Natural killer cell (primary cell): ENCODE data around the gene RFX4. TPM values are rescaled to one million over a fixed set of nuclear protein-coding genes. Genes with fewer than 3 reads are reported as not detected.
A peak's percentile ranks its signal among the peaks of the same experiment; 100 is the strongest.

Experiments used
- ATAC-seq, 3 donors: fragments of 150-1000 bp in 2 of 3; fragments of 200-7000 bp in 1 of 3; cut with Tn5 transposase; 1 replicate in 1 of 3; 2 replicates in 2 of 3; pipeline ENCODE4 v1.10.0; 2021; ENCODE audit warnings: mild to moderate bottlenecking in 2 of 3, moderate library complexity in 2 of 3
- DNase-seq, 2 donors: peaks; one replicate each; pipeline versions ENCODE4 v3.0.0 to v3.0.0-alpha.2; 2013 to 2021; ENCODE audit warnings: mixed read lengths in 1 of 2
- H3K27ac ChIP-seq: one replicate; pipeline ENCODE4 v1.5.1; 2013; ENCODE audit warnings: mild to moderate bottlenecking, low read length
- H3K27me3 ChIP-seq: one replicate; pipeline ENCODE4 v1.6.1; 2013; ENCODE audit warnings: low read length; ENCODE audit not compliant: control insufficient read depth, insufficient read depth
- H3K36me3 ChIP-seq: one replicate; pipeline ENCODE4 v1.6.1; 2013; ENCODE audit warnings: low read length; ENCODE audit not compliant: control insufficient read depth, insufficient read depth
- H3K4me1 ChIP-seq: one replicate; pipeline ENCODE4 v1.6.1; 2013; ENCODE audit warnings: low read length; ENCODE audit not compliant: control insufficient read depth, insufficient read depth
- H3K4me3 ChIP-seq: one replicate; pipeline ENCODE4 v1.5.1; 2013; ENCODE audit warnings: low read length
- H3K9me3 ChIP-seq: one replicate; pipeline ENCODE4 v1.6.1; 2013; ENCODE audit warnings: low read length; ENCODE audit not compliant: control insufficient read depth, insufficient read depth
- H3K27ac Mint-ChIP-seq, 2 donors: one replicate each; pipeline ENCODE4 v1.8.0; 2022; ENCODE audit warnings: mild to moderate bottlenecking in 2 of 2, mixed read lengths in 2 of 2, moderate library complexity in 1 of 2
- H3K27me3 Mint-ChIP-seq, 2 donors: one replicate each; pipeline ENCODE4 v1.8.0; 2022; ENCODE audit warnings: low read depth in 2 of 2, mixed read lengths in 2 of 2
- H3K36me3 Mint-ChIP-seq: one replicate; pipeline ENCODE4 v1.8.0; 2022; ENCODE audit warnings: mixed read lengths
- H3K4me1 Mint-ChIP-seq, 2 donors: one replicate each; pipeline ENCODE4 v1.8.0; 2022; ENCODE audit warnings: mixed read lengths in 2 of 2
- H3K4me3 Mint-ChIP-seq: one replicate; pipeline ENCODE4 v1.8.0; 2022; ENCODE audit warnings: mild to moderate bottlenecking, moderate library complexity, mixed read lengths
- H3K9me3 Mint-ChIP-seq, 2 donors: one replicate each; pipeline ENCODE4 v1.8.0; 2022; ENCODE audit warnings: mixed read lengths in 2 of 2
- WGBS: methylation state at CpG from one replicate; pipeline ENCODE4 v1.1.7; 2013; ENCODE audit warnings: missing lambda C conversion rate; ENCODE audit not compliant: insufficient coverage; 5-methylcytosine and 5-hydroxymethylcytosine counted together
- intact Hi-C: fragments of 100-400 bp; cut with micrococcal nuclease; formaldehyde crosslinking; loops from one replicate; pipeline ENCODE4 v1.14.2; 2022
- total RNA-seq, 4 donors: library from RNA; stranded (reverse); fragments of 120-200 nt in 1 of 4; gene quantifications; one replicate each; pipeline versions ENCODE4 v1.2.3 to v1.2.4, GENCODE V29; 2013 to 2022
- TF ChIP-seq, protein P1 (sequence below): fragments of 200-600 bp; IDR thresholded peaks from one replicate; pipeline ENCODE4 v1.8.0; 2022; ENCODE audit warnings: antibody characterized with exemption

Gene RFX4
- total RNA-seq, 3 donors from 2014 or later (not counting 1 experiment from before 2014, with no cell fraction given): not detected

DNA sequence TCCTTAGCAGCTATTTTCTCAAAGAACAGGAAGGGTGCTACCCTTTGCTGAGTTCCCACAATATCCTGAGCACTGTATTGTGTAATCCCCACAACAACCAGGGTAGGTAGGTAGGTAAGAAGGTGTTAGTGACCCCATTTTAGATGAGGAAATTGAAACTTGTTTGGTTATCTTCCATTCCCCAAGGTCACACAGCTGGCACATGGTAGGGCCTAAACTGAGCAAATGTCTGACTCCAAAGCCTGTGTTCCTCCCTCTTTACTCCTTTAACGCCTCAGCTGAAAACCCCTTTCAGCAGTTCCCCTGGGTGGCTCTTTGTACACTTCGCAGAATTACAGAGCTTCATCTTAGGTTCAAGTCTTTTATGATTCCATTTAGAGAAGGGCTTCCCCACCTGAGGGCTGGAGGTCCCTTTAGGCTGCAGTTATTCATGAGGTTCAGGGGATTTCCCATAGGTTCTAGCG lies 165.2 kb downstream of the RFX4 start:
- Mint-ChIP-seq H3K4me1 (peaks cover 17 to 19% of the 10 kb centered on the region in 2 donors), H3K4me3 (peak overlapping the region; percentile 65), H3K27ac (peak overlapping the region; percentile 83 to 89), H3K27me3 (peaks cover 4 to 24% of the 10 kb centered on the region in 2 donors), H3K9me3 (no peaks in the 10 kb centered on the region), H3K36me3 (no peaks in the 10 kb centered on the region)
- no peaks in the 10 kb centered on the region for H3K36me3 ChIP-seq
- ATAC-seq (peak; percentile 63 to 82 (median 66)), DNase-seq (peak in 1 of 2 donors; percentile 81)
- WGBS: 45% methylated on average over 3 of the region's 3 CpGs
- peaks cover 5% of the 10 kb centered on the region for H3K9me3 ChIP-seq
- peak overlapping the region; percentile 73 for H3K27ac ChIP-seq
- H3K4me3 ChIP-seq: no peak overlapping the region
- TF ChIP-seq, protein P1, sequence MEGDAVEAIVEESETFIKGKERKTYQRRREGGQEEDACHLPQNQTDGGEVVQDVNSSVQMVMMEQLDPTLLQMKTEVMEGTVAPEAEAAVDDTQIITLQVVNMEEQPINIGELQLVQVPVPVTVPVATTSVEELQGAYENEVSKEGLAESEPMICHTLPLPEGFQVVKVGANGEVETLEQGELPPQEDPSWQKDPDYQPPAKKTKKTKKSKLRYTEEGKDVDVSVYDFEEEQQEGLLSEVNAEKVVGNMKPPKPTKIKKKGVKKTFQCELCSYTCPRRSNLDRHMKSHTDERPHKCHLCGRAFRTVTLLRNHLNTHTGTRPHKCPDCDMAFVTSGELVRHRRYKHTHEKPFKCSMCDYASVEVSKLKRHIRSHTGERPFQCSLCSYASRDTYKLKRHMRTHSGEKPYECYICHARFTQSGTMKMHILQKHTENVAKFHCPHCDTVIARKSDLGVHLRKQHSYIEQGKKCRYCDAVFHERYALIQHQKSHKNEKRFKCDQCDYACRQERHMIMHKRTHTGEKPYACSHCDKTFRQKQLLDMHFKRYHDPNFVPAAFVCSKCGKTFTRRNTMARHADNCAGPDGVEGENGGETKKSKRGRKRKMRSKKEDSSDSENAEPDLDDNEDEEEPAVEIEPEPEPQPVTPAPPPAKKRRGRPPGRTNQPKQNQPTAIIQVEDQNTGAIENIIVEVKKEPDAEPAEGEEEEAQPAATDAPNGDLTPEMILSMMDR: no peak
- intact Hi-C loops: no loop called here
- peaks cover 19% of the 10 kb centered on the region for H3K4me1 ChIP-seq
- H3K27me3 ChIP-seq: no peaks in the 10 kb centered on the region

DNA sequence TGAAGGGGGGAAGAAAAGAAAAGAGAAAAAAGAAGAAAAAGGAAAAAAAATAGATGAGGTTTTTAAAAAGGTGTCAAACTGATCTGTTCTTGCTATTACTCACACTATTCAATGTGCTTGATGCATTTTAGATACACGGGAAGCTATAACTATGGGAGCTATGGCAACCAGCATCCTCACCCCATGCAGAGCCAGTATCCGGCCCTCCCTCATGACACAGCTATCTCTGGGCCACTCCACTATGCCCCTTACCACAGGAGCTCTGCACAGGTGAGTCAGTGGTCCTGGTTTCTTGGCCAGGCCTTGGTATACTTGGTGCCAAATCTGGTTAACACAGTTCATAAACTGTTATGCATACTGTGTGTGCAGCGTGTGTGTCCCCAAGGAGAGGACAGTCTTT lies 167.7 kb downstream of the RFX4 start:
- TF ChIP-seq, protein P1: no peak
- no peak overlapping the region for H3K4me3 ChIP-seq
- 70% methylated on average over 2 of the region's 3 CpGs for WGBS
- H3K9me3 ChIP-seq: peaks cover 5% of the 10 kb centered on the region
- H3K4me1 ChIP-seq: peaks cover 26% of the 10 kb centered on the region
- H3K36me3 Mint-ChIP-seq: no peaks in the 10 kb centered on the region
- peaks cover 17 to 19% of the 10 kb centered on the region in 2 donors for H3K4me1 Mint-ChIP-seq
- H3K27ac ChIP-seq: no peak overlapping the region
- no peaks in the 10 kb centered on the region for H3K9me3 Mint-ChIP-seq
- no peaks in the 10 kb centered on the region for H3K27me3 Mint-ChIP-seq
- no peaks in the 10 kb centered on the region for H3K36me3 ChIP-seq
- no peaks in the 10 kb centered on the region for H3K27me3 ChIP-seq
- intact Hi-C loops: no loop called here
- peak overlapping the region; percentile 18 to 28 for H3K27ac Mint-ChIP-seq
- DNase-seq: peak in 1 of 2 donors; percentile 15
- no peak overlapping the region for H3K4me3 Mint-ChIP-seq
- no peak for ATAC-seq

DNA sequence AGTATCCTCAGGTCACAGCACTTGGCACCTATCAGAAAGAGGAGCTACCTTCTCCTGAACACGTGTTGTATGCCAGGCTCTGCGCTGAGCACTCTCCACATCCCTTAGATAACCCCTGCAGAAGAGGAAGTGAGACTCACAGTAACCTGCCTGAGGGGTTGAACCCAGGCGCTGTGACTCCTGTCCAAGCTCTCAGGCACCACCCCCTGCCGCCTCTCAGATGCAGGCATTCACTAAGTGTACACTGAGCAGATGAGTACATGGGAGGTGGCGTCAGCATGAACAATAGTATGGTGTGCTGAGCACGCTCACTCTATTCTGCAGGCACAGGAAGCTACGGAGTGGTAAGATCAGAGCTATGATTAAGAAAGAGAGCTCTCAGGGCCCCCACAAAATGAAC lies 170.7 kb downstream of the RFX4 start:
- Histone ChIP-seq H3K4me1 (peaks cover 10% of the 10 kb centered on the region), H3K4me3 (no peak overlapping the region), H3K27ac (no peak overlapping the region), H3K27me3 (no peaks in the 10 kb centered on the region), H3K9me3 (peaks cover 5% of the 10 kb centered on the region), H3K36me3 (no peaks in the 10 kb centered on the region)
- Mint-ChIP-seq H3K27ac (no peak overlapping the region), H3K36me3 (no peaks in the 10 kb centered on the region), H3K4me1 (no peaks in the 10 kb centered on the region), H3K27me3 (no peaks in the 10 kb centered on the region), H3K4me3 (no peak overlapping the region), H3K9me3 (no peaks in the 10 kb centered on the region)
- WGBS: 67% methylated on average over 7 of the region's 7 CpGs
- intact Hi-C loops: no loop called here
- TF ChIP-seq, protein P1: no peak
- peak in 1 of 2 donors; percentile 56 for DNase-seq
- ATAC-seq: peak in 1 of 3 donors; percentile 15

DNA sequence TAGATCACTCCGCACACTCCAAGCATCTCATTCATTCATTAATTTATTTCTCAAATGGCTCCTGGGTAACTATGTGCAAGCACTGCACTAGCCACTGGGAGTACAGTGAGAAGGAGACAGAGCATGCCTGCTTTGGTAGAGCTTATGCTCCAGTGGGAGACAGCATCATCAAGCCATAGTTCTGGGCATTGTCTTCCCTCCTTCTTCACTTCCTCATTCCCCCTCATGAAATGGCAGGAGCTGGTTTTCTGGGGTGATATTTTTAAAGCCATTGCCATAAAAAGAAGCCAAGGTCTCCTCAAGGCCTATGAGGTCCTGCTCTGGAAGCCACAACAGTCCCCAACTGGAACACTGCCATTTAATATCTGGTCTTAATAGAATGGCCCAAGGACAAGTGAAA lies 171.5 kb downstream of the RFX4 start:
- peaks cover 5% of the 10 kb centered on the region for H3K9me3 ChIP-seq
- no peaks in the 10 kb centered on the region for H3K36me3 ChIP-seq
- intact Hi-C loops: no loop called here
- H3K4me3 ChIP-seq: no peak overlapping the region
- no peaks in the 10 kb centered on the region for H3K27me3 ChIP-seq
- no peak overlapping the region for H3K27ac Mint-ChIP-seq
- TF ChIP-seq, protein P1: no peak
- peaks cover 8% of the 10 kb centered on the region for H3K4me1 ChIP-seq
- no peaks in the 10 kb centered on the region for H3K36me3 Mint-ChIP-seq
- H3K4me3 Mint-ChIP-seq: no peak overlapping the region
- ATAC-seq (no peak), DNase-seq (no peak)
- H3K9me3 Mint-ChIP-seq: no peaks in the 10 kb centered on the region
- H3K27me3 Mint-ChIP-seq: no peaks in the 10 kb centered on the region
- WGBS: 100% methylated on average over 1 of the region's 1 CpG
- H3K27ac ChIP-seq: no peak overlapping the region
- no peaks in the 10 kb centered on the region for H3K4me1 Mint-ChIP-seq
